NCI-H187 treated with DMSO at 0.1 percent for 48 hours (cell line): ENCODE results near the gene DNAJC15.

Experiments
- DNase-seq: peaks from one replicate; lab custom pipeline; 2025; lab: John Stamatoyannopoulos, UW

DNAJC15 gene

DNA sequence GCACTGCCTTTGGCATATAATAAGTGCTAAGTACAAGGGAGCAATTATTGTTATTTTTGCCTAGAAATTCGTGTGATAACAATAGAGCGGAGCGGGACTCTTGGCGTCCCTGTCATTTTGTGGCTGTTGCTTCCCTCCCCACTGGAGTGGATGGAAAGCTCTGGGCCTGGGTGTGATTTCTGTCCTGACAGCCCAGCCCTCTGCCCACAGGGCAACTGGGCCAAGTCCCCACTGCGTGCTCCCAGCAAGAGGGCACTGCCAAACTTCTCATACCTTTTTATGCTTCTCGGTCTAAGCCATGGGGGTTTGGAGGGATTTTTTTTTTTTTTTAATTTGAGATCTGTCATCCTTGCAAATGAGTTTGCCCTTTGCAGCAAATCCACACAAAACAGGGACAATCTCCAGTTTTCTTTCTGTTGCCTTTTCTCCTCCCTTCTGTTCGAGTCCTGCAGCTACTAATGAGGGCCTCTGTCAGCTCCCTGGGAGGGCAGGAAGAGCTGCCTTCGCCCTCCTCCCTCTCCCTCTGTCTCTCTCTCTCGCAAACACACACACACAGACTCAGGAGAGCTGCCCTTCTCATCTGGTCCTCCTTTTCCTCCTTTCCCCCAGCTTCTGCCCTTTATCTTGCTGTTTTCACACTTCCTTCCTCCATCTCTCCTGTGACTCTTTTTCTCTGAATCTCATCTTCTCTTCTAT lies 103.9 kb downstream of the DNAJC15 start:
- DNase-seq: no peak

DNA sequence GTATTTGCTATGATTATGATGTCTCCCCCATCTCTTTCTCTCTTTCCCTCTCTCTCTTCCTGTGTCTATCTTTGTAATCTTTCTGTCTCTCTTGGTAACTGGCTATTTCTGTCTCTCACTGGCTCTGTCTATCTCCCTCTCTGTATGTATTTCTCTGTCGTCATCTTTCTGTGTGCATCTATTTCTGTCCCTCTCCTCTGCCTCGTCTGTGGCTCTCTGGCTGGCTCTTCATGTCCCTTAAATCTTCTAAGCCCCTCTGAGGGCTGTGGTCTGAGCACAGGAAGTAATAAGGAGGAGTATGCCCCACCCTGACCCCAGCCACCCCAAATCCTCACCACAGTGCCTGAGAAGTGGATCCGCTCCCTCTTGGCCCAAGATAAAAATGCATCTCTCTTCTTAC lies 104.4 kb downstream of the DNAJC15 start:
- no peak for DNase-seq

DNA sequence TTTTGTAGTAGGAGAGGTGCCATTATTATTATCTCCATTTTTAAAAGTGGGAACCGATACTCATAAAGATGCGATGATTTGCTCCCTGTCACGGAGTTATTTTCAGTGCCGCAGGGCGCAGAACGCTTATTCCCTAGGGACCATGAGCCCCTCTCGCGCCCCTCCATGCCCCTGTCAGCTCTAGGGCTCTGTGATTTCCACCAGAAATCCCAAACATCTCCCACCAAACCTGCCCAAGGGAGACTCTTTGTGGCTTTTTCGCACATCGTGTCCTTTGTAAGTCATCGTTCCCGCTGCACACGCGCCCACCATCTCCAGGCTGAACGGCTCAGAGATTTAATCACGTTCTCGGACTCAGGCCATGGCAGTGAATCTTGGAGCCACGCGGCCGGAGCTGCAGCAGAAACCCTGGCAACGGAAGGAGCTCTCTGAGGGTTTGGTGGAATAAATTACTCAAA lies 105.1 kb downstream of the DNAJC15 start:
- no peak for DNase-seq

DNA sequence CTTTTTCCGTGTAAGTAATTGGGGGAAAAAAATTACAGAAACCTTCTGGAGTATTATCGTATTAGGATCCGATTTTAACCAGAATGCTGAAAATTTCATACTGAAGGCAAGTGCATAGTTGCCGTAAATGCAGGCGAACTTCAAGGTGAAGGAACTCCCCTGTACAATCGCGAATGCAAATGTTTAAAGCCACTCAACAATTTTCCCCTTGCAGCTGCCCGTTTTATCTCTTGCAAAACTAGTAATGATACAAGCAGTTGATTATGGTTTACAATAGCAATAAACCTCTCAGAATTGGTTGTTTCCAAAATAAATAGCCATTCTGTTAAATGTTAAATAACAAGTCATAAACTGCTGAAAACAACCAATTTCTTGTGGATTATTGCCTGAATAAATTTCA lies 105.7 kb downstream of the DNAJC15 start:
- no peak for DNase-seq

DNA sequence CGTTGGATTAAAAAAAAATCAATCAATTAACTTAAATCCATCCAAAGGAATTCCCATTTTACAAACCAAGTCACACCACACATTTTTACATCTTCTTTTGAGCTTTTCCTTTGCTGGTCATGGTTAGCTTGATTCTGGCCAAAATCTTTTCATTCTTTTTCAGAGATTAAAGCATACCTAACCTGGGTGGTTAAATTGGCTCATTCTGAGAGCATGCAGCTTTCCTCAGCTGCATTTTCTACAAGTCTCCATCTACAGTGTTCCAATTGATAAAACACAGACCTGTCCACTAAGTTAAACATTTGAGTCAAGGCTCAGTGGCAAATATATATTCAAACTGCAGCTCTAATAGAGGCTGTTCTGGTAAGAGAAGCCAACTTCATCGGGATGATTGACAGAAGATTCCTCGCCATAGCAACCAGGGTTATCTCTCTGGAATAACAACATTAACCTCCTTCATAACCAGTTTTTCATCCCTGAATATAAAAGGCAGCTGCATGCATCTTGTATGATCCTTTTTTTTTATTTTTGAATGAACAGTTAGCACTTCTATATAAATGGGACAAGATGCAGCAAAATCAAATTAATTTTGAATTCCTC lies 106.2 kb downstream of the DNAJC15 start:
- no peak for DNase-seq

DNA sequence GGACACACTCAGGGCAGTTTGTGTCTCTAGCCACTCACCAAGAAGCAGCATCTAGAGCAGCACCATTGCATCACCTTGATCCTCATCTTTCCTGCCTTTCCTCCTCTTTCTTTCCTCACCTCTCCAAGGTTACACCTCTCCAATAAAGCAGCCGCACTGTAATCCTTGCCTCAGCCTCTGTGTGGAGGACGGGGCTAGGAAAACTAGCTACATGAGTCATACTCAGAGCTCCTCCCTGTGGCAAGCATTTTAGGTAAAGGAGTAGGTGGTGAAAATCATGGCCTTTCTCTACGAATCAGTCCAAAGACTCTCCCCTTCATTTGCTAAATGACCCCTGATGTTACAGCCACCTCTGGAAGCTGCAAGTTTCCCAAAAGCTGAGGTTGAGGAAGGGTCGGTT lies 108.9 kb downstream of the DNAJC15 start:
- peak; percentile 8 for DNase-seq

DNA sequence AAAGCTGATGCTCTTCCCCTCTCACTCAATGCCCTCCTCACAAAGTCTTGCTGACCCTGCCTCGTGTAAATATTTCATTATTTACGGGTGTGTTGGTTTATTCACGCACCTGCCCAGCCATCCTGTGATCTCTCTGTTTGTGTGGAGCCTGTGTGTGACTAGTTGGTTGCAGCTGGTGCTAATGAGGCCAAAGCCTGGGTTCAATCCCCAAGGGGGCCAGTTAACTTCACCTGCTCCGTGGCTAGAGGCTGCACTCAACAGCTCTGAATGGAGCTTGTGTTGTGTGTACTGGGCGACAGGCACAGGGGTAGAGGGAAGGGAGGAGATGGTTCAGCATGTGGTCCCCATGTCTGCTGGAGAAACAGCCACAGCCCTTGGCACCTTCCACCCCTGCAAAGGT lies 109.5 kb downstream of the DNAJC15 start:
- DNase-seq: peak; percentile 34

DNA sequence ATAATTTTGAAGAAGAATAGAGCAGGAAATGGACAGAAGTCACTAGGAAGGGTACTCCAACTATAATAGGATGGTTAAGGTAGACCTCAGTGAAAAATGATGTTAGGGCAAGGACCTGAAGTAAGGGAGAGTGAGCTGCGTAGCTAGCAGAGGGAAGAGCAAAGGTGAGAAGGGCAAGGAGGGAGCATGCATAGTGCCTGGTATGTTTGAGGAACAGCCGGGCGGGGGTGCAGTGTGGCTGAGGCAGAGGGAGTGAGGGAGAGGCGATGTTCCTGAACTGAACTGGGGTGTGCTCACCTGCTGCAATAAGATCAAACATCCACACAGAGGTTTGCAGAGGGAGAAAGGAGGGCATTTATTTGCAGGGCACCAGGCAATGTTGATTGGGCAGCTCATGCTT lies 110.4 kb downstream of the DNAJC15 start:
- DNase-seq: no peak

DNA sequence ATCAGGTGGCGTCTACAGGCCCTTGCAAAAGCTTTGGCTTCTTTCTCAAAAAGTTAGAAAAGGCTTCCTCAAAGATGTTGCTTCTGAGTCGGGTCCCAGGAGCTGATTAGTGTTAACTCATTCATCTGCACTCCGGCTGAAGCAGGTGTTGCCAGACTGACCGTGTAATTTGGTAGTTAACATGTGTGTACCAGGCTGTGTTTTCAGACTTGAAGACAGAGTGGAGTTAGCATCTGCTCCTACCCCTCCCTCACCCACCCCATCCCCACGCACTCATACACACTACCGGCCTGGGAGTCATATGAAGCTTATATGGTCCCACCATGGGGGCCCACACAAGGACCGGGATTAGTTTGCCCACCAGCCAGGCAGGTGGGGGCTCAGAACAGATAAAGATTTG lies 111.5 kb downstream of the DNAJC15 start:
- DNase-seq: no peak

DNA sequence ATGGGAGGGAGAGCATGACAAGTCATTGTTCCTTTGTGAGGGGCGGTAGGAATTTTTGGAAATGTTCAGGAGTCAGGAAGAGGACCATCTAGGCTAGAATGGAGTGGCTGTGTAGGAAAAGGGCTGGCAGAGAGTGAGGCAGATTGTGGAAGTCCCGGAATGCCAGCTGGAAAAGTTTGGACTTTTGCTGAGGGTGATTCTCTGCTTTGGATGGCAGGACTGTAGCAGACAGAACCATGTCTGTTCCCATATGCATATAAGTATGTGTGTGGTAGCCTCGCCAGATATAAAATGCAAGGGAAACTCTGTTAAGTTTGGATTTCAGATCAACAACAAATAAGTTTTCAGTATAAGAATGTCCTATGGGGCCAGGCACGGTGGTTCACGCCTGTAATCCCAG lies 112.1 kb downstream of the DNAJC15 start:
- no peak for DNase-seq

DNA sequence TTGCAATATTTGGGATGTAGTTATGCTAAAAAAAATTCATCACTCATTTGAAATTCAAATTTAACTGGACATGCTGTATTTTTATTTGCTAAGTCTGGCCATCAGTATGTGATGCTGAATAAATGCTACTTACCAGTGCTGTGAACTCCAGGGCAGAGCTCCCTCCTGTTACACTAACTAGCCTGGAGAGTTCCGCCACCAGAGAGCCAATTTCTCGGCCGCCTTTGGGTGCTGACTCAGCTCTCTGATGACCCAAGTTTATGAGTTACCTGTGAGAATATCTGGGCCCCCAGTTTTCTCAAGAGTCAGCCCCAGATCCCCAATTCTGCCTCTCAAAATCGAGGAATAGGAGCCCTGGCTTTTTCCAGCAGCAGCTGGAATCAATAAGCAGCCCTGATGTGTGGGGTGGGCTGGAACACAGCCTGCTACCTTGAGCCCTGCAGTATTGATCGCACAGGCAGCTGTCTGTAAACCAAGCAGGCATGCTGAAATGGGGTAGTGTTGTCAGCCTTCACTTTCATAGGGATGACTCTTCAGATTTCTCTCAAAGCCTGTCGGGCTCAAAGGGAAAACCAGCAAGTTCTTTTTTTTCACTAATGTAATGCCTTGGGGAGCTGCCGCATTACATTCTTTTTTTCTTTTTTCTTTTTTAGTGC lies 113.7 kb downstream of the DNAJC15 start:
- DNase-seq: no peak

DNA sequence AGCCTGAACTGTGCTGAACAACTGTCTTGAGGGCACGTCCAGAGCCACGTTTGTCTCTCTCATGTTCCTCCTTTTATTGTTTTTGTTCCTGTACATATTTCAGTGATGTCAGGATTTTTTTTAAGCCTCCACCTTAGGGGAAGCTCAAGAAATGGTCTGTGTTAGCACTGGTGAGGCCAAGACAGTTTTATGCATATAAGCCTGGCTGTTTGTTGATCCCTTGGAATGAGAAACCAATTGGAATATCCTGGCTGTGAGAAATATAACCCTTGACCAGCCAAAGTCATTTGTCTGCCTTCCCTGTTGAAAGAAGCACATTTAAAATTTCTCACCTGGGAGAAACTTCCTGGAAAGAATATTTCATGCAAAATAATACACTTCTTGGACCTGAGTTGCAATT lies 115.8 kb downstream of the DNAJC15 start:
- DNase-seq: no peak

DNA sequence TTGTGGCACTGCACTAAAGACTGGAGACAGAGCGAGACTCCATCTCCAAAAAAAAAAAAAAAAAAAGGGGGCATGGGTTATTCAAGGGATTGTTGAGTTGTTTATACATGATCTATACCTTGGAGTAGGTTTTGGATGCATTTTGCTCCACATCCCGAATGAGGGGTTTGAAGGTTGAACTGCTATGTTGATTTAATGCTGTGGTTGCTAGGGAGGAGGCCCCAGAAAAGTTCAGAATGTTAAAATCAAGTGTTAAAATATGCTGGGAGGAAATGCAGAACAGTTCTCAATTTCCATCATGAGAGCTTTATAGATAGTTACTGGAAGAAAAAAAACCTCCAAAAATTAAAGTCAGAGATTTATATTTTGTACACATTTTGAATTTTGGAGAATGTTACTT lies 116.5 kb downstream of the DNAJC15 start:
- DNase-seq: no peak

DNA sequence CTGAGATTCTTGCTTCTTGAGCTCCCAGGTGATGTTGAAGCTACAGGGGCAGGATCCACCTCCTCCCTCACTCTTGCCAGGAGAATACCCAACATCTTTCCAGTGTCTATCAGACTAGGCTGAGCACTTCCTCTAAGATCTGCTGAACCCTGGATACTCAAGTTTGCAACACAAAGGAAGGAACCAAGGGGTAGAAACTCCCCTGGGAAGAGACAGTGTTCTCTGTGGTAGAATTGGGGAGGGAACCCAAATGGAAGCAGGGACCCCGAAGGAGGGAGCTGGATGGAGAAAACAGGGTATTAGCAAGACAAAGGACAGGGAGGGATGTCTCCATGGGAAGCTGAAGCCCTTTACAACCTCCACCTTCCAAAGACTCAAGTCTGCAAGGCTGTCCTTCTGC lies 117.6 kb downstream of the DNAJC15 start:
- DNase-seq: no peak

DNA sequence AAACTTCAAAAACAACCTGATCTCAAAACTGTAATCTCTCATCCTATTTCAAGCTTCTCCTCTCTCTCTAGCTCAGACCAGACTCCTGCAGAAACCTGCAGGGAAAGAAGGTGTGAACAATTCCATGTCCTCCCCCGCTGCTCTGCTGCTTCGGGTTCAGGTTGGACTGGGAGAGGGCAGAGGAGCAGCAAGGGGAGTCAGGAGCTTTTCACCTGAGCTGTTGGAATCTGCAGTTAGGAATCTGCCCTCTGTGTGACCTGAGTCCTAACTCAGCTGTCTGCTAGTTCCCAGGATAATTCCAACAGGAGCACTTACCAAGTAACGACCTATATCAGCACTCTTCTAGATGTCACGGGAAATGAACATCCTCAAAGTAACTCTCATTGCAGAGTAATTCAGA lies 118.3 kb downstream of the DNAJC15 start:
- DNase-seq: no peak

DNA sequence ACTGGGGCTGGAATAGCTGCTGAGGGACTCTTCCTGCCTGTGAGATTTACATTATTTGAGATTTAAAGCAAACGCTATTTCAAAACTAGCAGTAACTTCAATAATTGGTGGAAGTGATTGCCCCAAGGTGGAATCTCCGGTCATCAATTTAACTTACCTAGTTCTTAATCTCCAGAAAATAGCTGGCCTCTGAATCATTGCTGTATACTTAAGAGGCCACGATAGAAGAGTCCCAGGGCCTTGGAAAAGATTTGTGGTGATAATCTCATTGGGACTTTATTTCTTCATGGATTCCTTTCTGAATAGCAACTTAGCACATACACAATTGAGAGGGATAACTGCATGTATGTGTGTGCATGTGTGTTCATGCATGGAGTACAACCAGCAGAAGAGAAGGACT lies 120.2 kb downstream of the DNAJC15 start:
- DNase-seq: no peak

DNA sequence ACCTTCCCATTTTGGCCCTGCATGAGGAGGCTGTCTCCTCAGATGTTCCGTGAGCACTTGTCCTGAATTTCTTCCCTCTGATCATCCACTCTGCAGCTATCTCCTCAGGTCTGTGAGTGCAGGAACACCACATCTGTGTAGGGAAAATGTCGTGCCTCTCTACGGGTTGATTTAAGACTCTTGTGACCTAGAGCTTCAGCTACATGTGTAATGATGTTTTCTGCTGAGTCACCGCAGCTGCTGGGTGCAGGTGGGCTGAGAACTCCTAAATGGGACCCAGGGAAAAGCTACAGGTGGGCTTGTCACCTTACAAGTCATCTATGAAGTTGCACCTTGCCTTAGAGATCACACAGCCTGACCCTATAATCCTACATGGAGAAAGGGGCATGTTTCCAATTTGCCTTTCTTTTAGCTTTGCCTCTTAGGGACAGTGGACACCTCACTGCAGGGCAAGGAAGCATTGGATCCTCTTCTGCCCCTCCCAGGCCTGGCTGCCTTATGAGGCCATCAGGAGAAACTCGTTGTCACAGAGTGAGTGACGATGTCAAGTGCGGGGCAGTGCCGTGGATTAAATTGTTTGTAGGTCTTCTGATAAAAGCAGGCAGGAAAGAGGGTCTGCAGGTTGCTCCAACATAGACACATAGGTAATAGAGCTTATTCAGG lies 122.3 kb downstream of the DNAJC15 start:
- no peak for DNase-seq

DNA sequence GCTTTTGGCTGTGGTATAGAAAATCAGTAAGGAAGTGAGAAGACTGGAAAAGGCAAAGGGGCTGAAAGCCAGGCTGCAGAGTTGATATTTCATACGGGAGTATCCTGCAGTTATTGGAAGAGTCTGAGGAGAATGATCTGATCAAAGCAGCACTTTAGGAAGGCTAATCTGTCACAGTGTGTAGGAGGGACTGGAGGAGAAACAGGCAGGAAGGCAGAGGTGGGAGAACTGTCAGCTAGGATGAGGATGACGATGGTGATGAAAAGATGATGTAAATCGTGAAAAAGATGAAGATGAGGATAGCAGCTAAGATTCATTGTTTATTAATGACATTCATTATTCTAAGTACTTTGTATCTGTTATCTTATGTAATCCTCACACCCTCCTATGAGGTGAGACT lies 123.0 kb downstream of the DNAJC15 start:
- no peak for DNase-seq

DNA sequence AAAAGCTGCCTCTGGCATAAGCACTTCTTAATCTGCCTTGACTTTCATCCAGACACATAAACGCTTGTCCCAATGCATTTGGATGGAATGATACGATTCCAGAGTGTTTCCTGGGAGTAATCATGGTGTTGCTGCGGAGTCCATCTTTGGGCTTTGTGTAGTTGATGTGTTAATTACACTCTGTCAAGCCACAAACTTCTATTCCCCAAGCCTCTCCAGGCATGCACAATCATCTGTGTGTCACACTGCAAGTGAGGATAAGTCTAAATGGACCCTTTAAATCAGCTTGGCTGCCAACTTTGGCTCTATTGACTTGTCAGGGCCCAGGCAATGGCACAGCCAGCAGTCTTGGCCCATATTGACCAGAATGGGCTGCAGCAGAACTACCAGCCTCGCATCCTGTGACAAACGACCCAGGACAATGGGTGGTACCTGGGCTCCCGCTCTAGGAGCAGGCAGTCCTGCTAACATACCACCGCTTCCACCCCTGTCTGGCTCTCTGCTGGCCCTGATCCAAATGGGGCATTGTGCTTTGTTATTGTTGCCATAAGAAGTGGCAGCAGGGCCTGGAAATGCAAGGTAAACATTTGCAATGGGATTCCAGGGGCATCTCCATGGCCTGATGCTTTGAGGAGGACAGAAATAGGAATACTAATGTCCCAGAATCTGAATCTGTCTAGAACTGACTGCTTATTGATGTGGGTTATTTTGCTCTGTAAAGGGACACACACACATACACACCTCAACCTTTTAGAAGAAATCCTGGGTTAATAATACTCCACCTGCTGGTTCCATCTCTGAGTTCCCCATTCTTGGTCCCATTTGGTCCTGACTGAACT lies 127.2 kb downstream of the DNAJC15 start:
- no peak for DNase-seq

DNA sequence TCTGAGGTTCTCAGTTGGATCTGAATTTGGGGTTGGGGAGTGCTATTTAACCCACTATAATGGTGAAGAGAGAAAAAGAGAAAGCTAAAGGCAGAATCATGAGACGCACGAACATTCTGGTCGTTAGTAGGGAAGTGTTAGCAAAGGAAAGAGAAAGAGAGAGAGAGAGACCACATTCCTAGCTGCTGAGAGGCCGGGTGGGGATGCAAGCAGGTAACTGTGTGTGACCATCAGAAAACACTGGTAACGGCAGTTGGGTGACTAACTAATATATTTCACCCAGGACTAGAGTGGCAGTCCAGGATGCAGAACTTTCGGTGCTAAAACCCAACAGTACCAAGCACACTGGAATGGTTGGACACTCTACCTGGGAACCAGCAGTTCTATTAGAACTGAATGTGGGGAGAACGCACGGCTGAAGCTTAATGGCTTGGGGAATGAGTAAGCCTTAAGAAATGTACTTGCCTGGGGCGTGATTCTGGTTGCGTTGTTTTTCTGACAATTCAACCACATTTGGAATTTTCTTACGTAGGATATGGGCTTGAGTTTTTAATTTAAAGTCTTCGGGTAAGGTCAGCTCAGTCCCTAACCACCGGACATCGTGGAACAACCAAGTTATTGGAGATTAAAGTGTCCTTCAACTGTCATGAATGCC lies 130.2 kb downstream of the DNAJC15 start:
- DNase-seq: no peak

DNA sequence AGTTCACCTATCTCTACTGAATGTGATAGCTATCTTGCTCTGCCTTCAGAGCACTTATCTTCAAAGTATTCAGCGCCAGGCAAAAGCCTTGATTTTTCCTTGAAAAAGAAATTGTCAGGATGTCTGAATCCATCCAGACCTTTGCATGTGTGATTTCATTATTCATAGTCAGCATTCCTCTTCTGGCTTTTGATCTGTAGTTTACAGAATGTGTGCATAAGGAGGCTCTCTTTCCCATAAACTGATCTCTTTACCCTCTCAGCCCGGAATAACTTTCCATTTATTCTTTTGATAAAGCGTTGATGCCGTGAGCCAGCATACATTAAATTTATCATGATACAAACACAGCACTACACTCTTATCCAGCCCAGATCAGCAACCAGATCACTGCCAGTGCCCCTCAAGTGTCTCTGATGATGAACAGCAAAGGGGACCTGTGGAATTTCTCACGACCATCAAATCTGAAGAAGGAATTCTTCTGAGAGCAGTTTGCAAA lies 130.8 kb downstream of the DNAJC15 start:
- DNase-seq: no peak
